Adrenal gland (tissue), 5 donors: ENCODE measurements around the gene CPT1B.

Source experiments
- POLR2A ChIP-seq, 2 donors: fragments of 450-650 bp; IDR thresholded peaks; one replicate each; pipeline ENCODE4 v1.6.1; 2017; ENCODE audit warnings: antibody characterized with exemption in 2 of 2, mild to moderate bottlenecking in 2 of 2, moderate library complexity in 1 of 2
- TF ChIP-seq, protein P1 (sequence below), 6 experiments: fragments of 450-650 bp in 4 of 6; fragments of 200-600 bp in 2 of 6; sonication (generic) in 1 of 6; IDR thresholded peaks; 1 replicate in 5 of 6; 2 replicates in 1 of 6; pipeline versions ENCODE4 v1.5.1 to v1.8.0; 2016 to 2021; ENCODE audit warnings: antibody characterized with exemption in 6 of 6, mild to moderate bottlenecking in 2 of 6, moderate library complexity in 1 of 6
- donor health status: DM: no; HTN: no; CAD: no.

DNA sequence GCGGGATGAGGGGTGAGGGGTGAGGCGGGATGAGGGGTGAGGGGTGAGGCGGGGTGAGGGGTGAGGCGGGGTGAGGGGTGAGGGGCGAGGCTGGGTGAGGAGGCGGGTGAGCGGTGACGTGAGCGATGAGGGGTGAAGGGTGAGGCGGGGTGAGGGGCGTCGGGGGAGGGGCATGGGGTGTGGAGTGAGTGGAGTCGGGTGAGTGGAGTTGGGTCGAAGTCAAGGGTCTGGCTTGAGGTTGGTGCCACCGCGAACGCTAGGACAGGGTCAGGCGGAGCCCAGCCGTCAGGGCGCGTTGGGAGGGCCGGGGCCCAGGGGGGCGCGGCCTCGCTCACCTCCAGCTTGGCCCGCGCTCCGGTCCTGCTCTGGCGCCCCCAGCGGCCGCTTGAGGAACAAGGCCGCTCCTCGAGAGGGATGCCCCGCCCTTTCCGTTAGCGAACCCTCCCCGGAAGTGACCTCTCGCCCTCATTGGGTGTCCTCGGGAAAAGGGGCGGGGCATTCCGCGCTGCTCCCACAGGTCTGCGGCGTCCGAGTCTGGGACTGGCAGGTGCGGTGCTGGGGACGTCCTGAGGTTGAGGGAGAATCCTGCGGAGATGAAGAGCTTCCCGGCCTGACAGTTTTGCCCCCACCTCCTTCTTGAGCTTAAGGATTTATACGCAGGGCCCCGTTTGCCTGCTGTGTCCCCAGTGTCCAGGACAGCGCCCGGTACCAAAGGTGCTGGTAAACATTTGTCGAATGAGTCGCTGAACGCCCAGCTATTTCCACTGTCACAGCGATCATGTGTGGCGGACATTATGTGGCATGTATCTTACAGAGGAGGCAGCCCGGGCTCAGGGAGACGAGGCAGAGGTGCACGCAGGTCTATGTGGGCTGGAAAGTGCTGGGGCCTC, 15.5 kb downstream of the CPT1B start, which contains the start of gene SYCE3:
- TF ChIP-seq, protein P1, sequence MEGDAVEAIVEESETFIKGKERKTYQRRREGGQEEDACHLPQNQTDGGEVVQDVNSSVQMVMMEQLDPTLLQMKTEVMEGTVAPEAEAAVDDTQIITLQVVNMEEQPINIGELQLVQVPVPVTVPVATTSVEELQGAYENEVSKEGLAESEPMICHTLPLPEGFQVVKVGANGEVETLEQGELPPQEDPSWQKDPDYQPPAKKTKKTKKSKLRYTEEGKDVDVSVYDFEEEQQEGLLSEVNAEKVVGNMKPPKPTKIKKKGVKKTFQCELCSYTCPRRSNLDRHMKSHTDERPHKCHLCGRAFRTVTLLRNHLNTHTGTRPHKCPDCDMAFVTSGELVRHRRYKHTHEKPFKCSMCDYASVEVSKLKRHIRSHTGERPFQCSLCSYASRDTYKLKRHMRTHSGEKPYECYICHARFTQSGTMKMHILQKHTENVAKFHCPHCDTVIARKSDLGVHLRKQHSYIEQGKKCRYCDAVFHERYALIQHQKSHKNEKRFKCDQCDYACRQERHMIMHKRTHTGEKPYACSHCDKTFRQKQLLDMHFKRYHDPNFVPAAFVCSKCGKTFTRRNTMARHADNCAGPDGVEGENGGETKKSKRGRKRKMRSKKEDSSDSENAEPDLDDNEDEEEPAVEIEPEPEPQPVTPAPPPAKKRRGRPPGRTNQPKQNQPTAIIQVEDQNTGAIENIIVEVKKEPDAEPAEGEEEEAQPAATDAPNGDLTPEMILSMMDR (IDR thresholded peaks at IDR 0.05), result peak; percentile 74 to 97 (median 96)
- TF ChIP-seq POLR2A (IDR thresholded peaks at IDR 0.05), result peak in 1 of 2 donors; percentile 85
